B cell (primary cell): ENCODE measurements around the gene ADAM12. TPM values are rescaled to one million over a fixed set of nuclear protein-coding genes. Genes with fewer than 3 reads are reported as not detected.

Experiments
- ATAC-seq: fragments of 200-7000 bp; cut with Tn5 transposase; one replicate; pipeline ENCODE4 v1.10.0; 2021; ENCODE audit warnings: low read depth, mild to moderate bottlenecking, moderate number of reproducible peaks, moderate library complexity
- CTCF ChIA-PET: fragments of 350-600 bp; sonication (Branson Sonifier 250); formaldehyde crosslinking; loops from one replicate; lab custom pipeline; 2021; ENCODE audit warnings: antibody characterized with exemption, inconsistent platforms; lab: Charles Lee
- POLR2A ChIA-PET: fragments of 350-600 bp; sonication (Branson Sonifier 250); formaldehyde crosslinking; loops from one replicate; lab custom pipeline; 2021; ENCODE audit warnings: antibody characterized with exemption; lab: Charles Lee
- DNase-seq: peaks from one replicate; pipeline ENCODE4 v3.0.0; 2013
- H2AFZ ChIP-seq: 2 replicates; pipeline ENCODE4 v1.6.1; 2012; ENCODE audit warnings: mild to moderate bottlenecking, low read depth, low read length; ENCODE audit not compliant: insufficient read depth, poor library complexity, severe bottlenecking
- H3K27ac ChIP-seq, 2 donors: 1 replicate in 1 of 2; 2 replicates in 1 of 2; pipeline ENCODE4 v1.5.1; 2012 to 2013; ENCODE audit warnings: low read length in 2 of 2, mild to moderate bottlenecking in 2 of 2, moderate library complexity in 1 of 2
- H3K27me3 ChIP-seq, 4 experiments: fragments of 200-600 bp in 1 of 4; sonication (generic) in 1 of 4; replicated peaks in 1 of 4; 1 replicate in 2 of 4; 2 replicates in 2 of 4; pipeline versions ENCODE4 v1.6.1 to v1.7.0; 2013 to 2016; ENCODE audit warnings: low read length in 3 of 4, mild to moderate bottlenecking in 2 of 4, mixed read lengths in 1 of 4, moderate library complexity in 1 of 4; ENCODE audit not compliant: insufficient read depth in 4 of 4, control insufficient read depth in 3 of 4; ENCODE audit errors: control extremely low read depth in 1 of 4
- H3K36me3 ChIP-seq, 2 experiments: replicated peaks in 1 of 2; 1 replicate in 1 of 2; 2 replicates in 1 of 2; pipeline versions ENCODE4 v1.6.1 to v1.7.1; 2013; ENCODE audit warnings: low read length in 1 of 2; ENCODE audit not compliant: insufficient read depth in 2 of 2, control insufficient read depth in 1 of 2; ENCODE audit errors: control extremely low read depth in 1 of 2, extremely low read depth in 1 of 2
- H3K4me1 ChIP-seq, 2 donors: fragments of 200-600 bp in 1 of 2; sonication (generic) in 1 of 2; 1 replicate in 1 of 2; 2 replicates in 1 of 2; pipeline versions ENCODE4 v1.5.1 to v1.6.1; 2013 to 2017; ENCODE audit warnings: low read length in 2 of 2; ENCODE audit not compliant: control insufficient read depth in 2 of 2, insufficient read depth in 2 of 2
- H3K4me2 ChIP-seq: replicated peaks from 2 replicates; pipeline ENCODE3; 2012; ENCODE audit warnings: mild to moderate bottlenecking, low read depth, low read length; ENCODE audit not compliant: poor library complexity, severe bottlenecking
- H3K4me3 ChIP-seq, 5 experiments: fragments of 200-600 bp in 1 of 5; sonication (generic) in 1 of 5; 1 replicate in 3 of 5; 2 replicates in 2 of 5; pipeline versions ENCODE4 v1.5.1 to v1.7.0; 2011 to 2016; ENCODE audit warnings: low read length in 4 of 5, mild to moderate bottlenecking in 4 of 5, low read depth in 2 of 5, control low read depth in 1 of 5, moderate library complexity in 1 of 5; ENCODE audit not compliant: insufficient read depth in 1 of 5; ENCODE audit errors: control extremely low read depth in 1 of 5, extremely low read depth in 1 of 5
- H3K79me2 ChIP-seq: fragments of 200-600 bp; sonication (generic); one replicate; pipeline ENCODE4 v1.6.0; 2016; ENCODE audit warnings: low read length; ENCODE audit not compliant: control insufficient read depth, insufficient read depth
- H3K9ac ChIP-seq: fragments of 200-600 bp; sonication (generic); 2 replicates; pipeline ENCODE4 v1.6.1; 2017; ENCODE audit warnings: mild to moderate bottlenecking, low read length, moderate library complexity
- H3K9me3 ChIP-seq, 3 donors: one replicate each; pipeline versions ENCODE4 v1.6.1 to v1.7.1; 2013; ENCODE audit warnings: low read length in 2 of 3; ENCODE audit not compliant: control insufficient read depth in 2 of 3, insufficient read depth in 1 of 3; ENCODE audit errors: control extremely low read depth in 1 of 3
- H4K20me1 ChIP-seq: 2 replicates; pipeline ENCODE4 v1.6.0; 2012; ENCODE audit warnings: mild to moderate bottlenecking, low read length; ENCODE audit not compliant: insufficient read depth, control insufficient read depth, poor library complexity, severe bottlenecking
- H3K27ac Mint-ChIP-seq: one replicate; pipeline ENCODE4 v1.8.0; 2021; ENCODE audit warnings: mixed read lengths
- H3K27me3 Mint-ChIP-seq: one replicate; pipeline ENCODE4 v1.8.0; 2021; ENCODE audit warnings: mixed read lengths
- H3K4me1 Mint-ChIP-seq: one replicate; pipeline ENCODE4 v1.8.0; 2021; ENCODE audit warnings: mixed read lengths
- H3K4me3 Mint-ChIP-seq: one replicate; pipeline ENCODE4 v1.8.0; 2021; ENCODE audit warnings: mixed read lengths
- H3K9me3 Mint-ChIP-seq: one replicate; pipeline ENCODE4 v1.8.0; 2022; ENCODE audit warnings: mixed read lengths; ENCODE audit not compliant: insufficient read depth
- EZH2 ChIP-seq: IDR thresholded peaks from 2 replicates; pipeline ENCODE4 v1.6.1; 2012; ENCODE audit warnings: borderline replicate concordance, low read depth, mild to moderate bottlenecking, moderate library complexity, low read length; ENCODE audit not compliant: insufficient read depth, poor library complexity, severe bottlenecking
- WGBS: methylation state at CpG from one replicate; pipeline ENCODE4 v1.1.5; 2013; ENCODE audit warnings: missing lambda C conversion rate; ENCODE audit not compliant: insufficient coverage; 5-methylcytosine and 5-hydroxymethylcytosine counted together
- intact Hi-C: fragments of 100-400 bp; cut with micrococcal nuclease; formaldehyde crosslinking; loops from one replicate; pipeline ENCODE4 v1.10.0; 2022
- polyA plus RNA-seq: library from polyadenylated mRNA; depleted of rRNA; stranded (reverse); fragments of >200 nt; gene quantifications from 2 replicates; pipeline ENCODE4 v1.2.3, GENCODE V29; 2012
- total RNA-seq, 2 donors: library from RNA; stranded (reverse); fragments of 120-200 nt in 1 of 2; gene quantifications; 1 replicate in 1 of 2; 2 replicates in 1 of 2; pipeline versions ENCODE4 v1.2.3 to v1.2.4, GENCODE V29; 2013 to 2022
- TF ChIP-seq, protein P1 (sequence below): fragments of 200-600 bp; IDR thresholded peaks from one replicate; pipeline ENCODE4 v1.8.0; 2022; ENCODE audit warnings: antibody characterized with exemption, mild to moderate bottlenecking

Gene ADAM12
- total and polyA plus RNA-seq, 2 donors (not counting 1 experiment from before 2014, with no cell fraction given): 0.01 to 0.22 TPM

DNA sequence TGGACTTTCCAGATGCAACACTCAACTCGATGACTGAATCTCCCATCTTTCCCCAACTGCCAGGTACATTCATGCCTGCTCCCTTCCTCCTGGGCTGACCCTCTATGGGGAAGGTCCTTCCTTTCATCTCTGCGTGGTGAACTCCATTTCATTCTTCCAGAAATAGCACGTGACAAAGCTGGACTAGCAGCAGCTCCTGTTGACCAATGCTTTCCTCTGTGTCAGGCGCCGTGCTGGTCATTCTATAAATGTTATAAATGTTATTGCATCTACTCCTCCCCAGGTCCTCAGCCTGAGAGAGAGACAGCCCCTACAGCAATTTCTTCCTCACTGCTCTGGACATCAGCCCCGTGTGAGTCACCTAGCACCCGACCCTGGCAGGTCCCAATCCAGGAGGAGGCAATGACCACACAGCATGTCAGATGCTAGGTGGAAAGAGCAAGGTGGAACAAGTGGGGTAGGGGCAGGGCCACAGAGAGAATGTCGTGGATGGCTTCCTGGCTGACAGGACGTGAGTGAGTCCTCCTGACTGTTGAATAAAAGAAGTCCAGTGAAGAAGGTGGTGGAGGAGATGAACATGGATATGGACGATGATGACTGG lies 178.1 kb downstream of the ADAM12 start:
- intact Hi-C loops: no loop called here
- ATAC-seq (no peak), DNase-seq (no peak)
- Histone ChIP-seq H3K4me1 (no peaks in the 10 kb centered on the region), H3K27me3 (peaks cover 0 to 2% (median 0%) of the 10 kb centered on the region in 4 experiments), H3K4me3 (no peak overlapping the region), H3K4me2 (no peak overlapping the region), H3K79me2 (no peaks in the 10 kb centered on the region), H3K9me3 (no peaks in the 10 kb centered on the region), H3K9ac (no peak overlapping the region), H3K27ac (no peak overlapping the region), H4K20me1 (no peaks in the 10 kb centered on the region), H2AFZ (no peak overlapping the region), H3K36me3 (no peaks in the 10 kb centered on the region)
- POLR2A ChIA-PET: no interaction called here
- no peak overlapping the region for H3K27ac Mint-ChIP-seq
- 80% methylated on average over 4 of the region's 10 CpGs for WGBS
- no peak overlapping the region for H3K4me3 Mint-ChIP-seq
- H3K4me1 Mint-ChIP-seq: no peaks in the 10 kb centered on the region
- no peak for TF ChIP-seq EZH2
- TF ChIP-seq, protein P1, sequence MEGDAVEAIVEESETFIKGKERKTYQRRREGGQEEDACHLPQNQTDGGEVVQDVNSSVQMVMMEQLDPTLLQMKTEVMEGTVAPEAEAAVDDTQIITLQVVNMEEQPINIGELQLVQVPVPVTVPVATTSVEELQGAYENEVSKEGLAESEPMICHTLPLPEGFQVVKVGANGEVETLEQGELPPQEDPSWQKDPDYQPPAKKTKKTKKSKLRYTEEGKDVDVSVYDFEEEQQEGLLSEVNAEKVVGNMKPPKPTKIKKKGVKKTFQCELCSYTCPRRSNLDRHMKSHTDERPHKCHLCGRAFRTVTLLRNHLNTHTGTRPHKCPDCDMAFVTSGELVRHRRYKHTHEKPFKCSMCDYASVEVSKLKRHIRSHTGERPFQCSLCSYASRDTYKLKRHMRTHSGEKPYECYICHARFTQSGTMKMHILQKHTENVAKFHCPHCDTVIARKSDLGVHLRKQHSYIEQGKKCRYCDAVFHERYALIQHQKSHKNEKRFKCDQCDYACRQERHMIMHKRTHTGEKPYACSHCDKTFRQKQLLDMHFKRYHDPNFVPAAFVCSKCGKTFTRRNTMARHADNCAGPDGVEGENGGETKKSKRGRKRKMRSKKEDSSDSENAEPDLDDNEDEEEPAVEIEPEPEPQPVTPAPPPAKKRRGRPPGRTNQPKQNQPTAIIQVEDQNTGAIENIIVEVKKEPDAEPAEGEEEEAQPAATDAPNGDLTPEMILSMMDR: no peak
- CTCF ChIA-PET: no interaction called here
- peaks cover 17% of the 10 kb centered on the region for H3K27me3 Mint-ChIP-seq
- H3K9me3 Mint-ChIP-seq: no peaks in the 10 kb centered on the region

DNA sequence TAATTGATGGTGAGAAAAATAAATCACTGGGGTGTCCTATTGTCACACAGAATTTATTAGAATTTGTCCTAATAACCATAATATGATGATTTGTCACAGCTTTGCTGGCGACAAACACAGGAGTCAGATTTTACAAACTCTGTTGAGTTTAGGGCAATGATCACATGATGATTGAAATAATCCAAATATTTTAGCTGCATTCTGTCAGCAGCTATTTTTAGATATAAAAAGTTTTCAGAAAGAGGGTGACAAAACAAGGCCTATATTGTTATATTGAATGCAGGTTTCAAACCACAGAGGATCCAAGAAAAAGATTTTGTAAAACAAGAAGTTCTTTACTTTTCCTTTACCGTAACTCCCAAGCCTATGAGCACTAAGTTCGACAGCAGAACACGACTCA lies 178.8 kb downstream of the ADAM12 start:
- H3K27me3 Mint-ChIP-seq: peaks cover 17% of the 10 kb centered on the region

More for the DNA sequence above, 178.8 kb downstream of the ADAM12 start:
- intact Hi-C loops: no loop called here
- no peaks in the 10 kb centered on the region for H3K9me3 Mint-ChIP-seq
- H3K27me3 ChIP-seq: no peaks in the 10 kb centered on the region
- no peak overlapping the region for H3K27ac ChIP-seq
- ChIA-PET CTCF (no interaction called here), POLR2A (no interaction called here)
- H3K4me2 ChIP-seq: no peak overlapping the region
- no peaks in the 10 kb centered on the region for H3K4me1 ChIP-seq
- no peaks in the 10 kb centered on the region for H3K36me3 ChIP-seq
- no peaks in the 10 kb centered on the region for H3K79me2 ChIP-seq
- WGBS: 65% methylated on average over 3 of the region's 4 CpGs
- no peak overlapping the region for H3K4me3 ChIP-seq
- H2AFZ ChIP-seq: no peak overlapping the region
- H3K4me3 Mint-ChIP-seq: no peak overlapping the region
- TF ChIP-seq, protein P1: no peak
- TF ChIP-seq EZH2: no peak
- ATAC-seq (no peak), DNase-seq (no peak)
- H3K27ac Mint-ChIP-seq: no peak overlapping the region
- H4K20me1 ChIP-seq: no peaks in the 10 kb centered on the region
- no peak overlapping the region for H3K9ac ChIP-seq
- H3K9me3 ChIP-seq: no peaks in the 10 kb centered on the region
- H3K4me1 Mint-ChIP-seq: no peaks in the 10 kb centered on the region
